ENCODE data around the gene LIN54. TPM values are rescaled to one million over a fixed set of nuclear protein-coding genes. Genes with fewer than 3 reads are reported as not detected.

LIN54 gene
- total RNA-seq, 1 experiment from 2014 or later: 16.4 TPM

- CTCF ChIA-PET: no interaction called here
- peaks cover 7% of the 10 kb centered on the region for H3K36me3 Mint-ChIP-seq (ENCODE audit: insufficient read depth, unreplicated experiment)
- H3K4me3 Mint-ChIP-seq (ENCODE audit: low read depth, unreplicated experiment): no peak overlapping the region
- intact Hi-C loops (cut with micrococcal nuclease; ENCODE audit: unreplicated experiment): no loop called here
- H3K4me1 Mint-ChIP-seq (ENCODE audit: low read depth, unreplicated experiment): no peaks in the 10 kb centered on the region
- TF ChIP-seq CTCF (IDR thresholded peaks at IDR 0.05; ENCODE audit: unreplicated experiment): no peak
- BruUV-seq (replicated peaks): no TSS peak
- no peak overlapping the region for H3K27ac Mint-ChIP-seq (ENCODE audit: unreplicated experiment)
- no peaks in the 10 kb centered on the region for H3K9me3 Mint-ChIP-seq (ENCODE audit: low read depth, unreplicated experiment)
- no peak for DNase-seq
- no peaks in the 10 kb centered on the region for H3K27me3 Mint-ChIP-seq (ENCODE audit: unreplicated experiment)
Measured at GRCh38 chr4:82934441-82934840, 76.2 kb downstream of the LIN54 start.

- Mint-ChIP-seq H3K9me3 (ENCODE audit: low read depth, unreplicated experiment) (no peaks in the 10 kb centered on the region), H3K4me3 (ENCODE audit: low read depth, unreplicated experiment) (no peak overlapping the region), H3K4me1 (ENCODE audit: low read depth, unreplicated experiment) (no peaks in the 10 kb centered on the region), H3K36me3 (ENCODE audit: insufficient read depth, unreplicated experiment) (peaks cover 6% of the 10 kb centered on the region), H3K27ac (ENCODE audit: unreplicated experiment) (no peak overlapping the region), H3K27me3 (ENCODE audit: unreplicated experiment) (no peaks in the 10 kb centered on the region)
- intact Hi-C loops (cut with micrococcal nuclease; ENCODE audit: unreplicated experiment): no loop called here
- CTCF ChIA-PET: no interaction called here
- no TSS peak for BruUV-seq (replicated peaks)
- no peak for DNase-seq
- no peak for TF ChIP-seq CTCF (IDR thresholded peaks at IDR 0.05; ENCODE audit: unreplicated experiment)
Measured at GRCh38 chr4:82930848-82931755, 79.5 kb downstream of the LIN54 start.

GRCh38 chr4:82921795-82922194 is 88.8 kb downstream of the LIN54 start:
- no TSS peak for BruUV-seq (replicated peaks)
- H3K27ac Mint-ChIP-seq (ENCODE audit: unreplicated experiment): no peak overlapping the region
- no peaks in the 10 kb centered on the region for H3K9me3 Mint-ChIP-seq (ENCODE audit: low read depth, unreplicated experiment)

GRCh38 chr4:82919386-82919785 is 91.2 kb downstream of the LIN54 start:
- CTCF ChIA-PET: no interaction called here
- no peak for DNase-seq
- Mint-ChIP-seq H3K36me3 (ENCODE audit: insufficient read depth, unreplicated experiment) (no peaks in the 10 kb centered on the region), H3K27ac (ENCODE audit: unreplicated experiment) (no peak overlapping the region), H3K4me3 (ENCODE audit: low read depth, unreplicated experiment) (no peak overlapping the region), H3K4me1 (ENCODE audit: low read depth, unreplicated experiment) (no peaks in the 10 kb centered on the region), H3K27me3 (ENCODE audit: unreplicated experiment) (no peaks in the 10 kb centered on the region), H3K9me3 (ENCODE audit: low read depth, unreplicated experiment) (no peaks in the 10 kb centered on the region)
- intact Hi-C loops (cut with micrococcal nuclease; ENCODE audit: unreplicated experiment): no loop called here
- no peak for TF ChIP-seq CTCF (IDR thresholded peaks at IDR 0.05; ENCODE audit: unreplicated experiment)
- BruUV-seq (replicated peaks): no TSS peak

More at GRCh38 chr4:82921795-82922194, 88.8 kb downstream of the LIN54 start:
- intact Hi-C loops (cut with micrococcal nuclease; ENCODE audit: unreplicated experiment): no loop called here
- DNase-seq: no peak
- Mint-ChIP-seq H3K4me3 (ENCODE audit: low read depth, unreplicated experiment) (no peak overlapping the region), H3K27me3 (ENCODE audit: unreplicated experiment) (no peaks in the 10 kb centered on the region), H3K36me3 (ENCODE audit: insufficient read depth, unreplicated experiment) (no peaks in the 10 kb centered on the region), H3K4me1 (ENCODE audit: low read depth, unreplicated experiment) (no peaks in the 10 kb centered on the region)
- CTCF ChIA-PET: no interaction called here
- TF ChIP-seq CTCF (IDR thresholded peaks at IDR 0.05; ENCODE audit: unreplicated experiment): no peak
